GM12891 (cell line): ENCODE data around the gene PRSS8.
A peak's percentile ranks its signal among the peaks of the same experiment; 100 is the strongest.

Source experiments
- DNase-seq: peaks from one replicate; pipeline ENCODE4 v3.0.0; 2011; ENCODE audit warnings: low spot score; ENCODE audit not compliant: insufficient read length
- FAIRE-seq: peaks from 2 replicates; lab custom pipeline; 2011; peaks lifted over from hg19 to GRCh38; lab: Jason Lieb, UNC
- PAX5 ChIP-seq: IDR thresholded peaks from 2 replicates; pipeline ENCODE4 v1.6.1; 2011; ENCODE audit warnings: low read length, moderate library complexity, mild to moderate bottlenecking; ENCODE audit not compliant: insufficient read depth, severe bottlenecking
- POLR2A ChIP-seq: IDR thresholded peaks from 2 replicates; pipeline ENCODE4 v1.6.1; 2011; ENCODE audit warnings: low read depth, low read length, control low read depth
- POLR2AphosphoS5 ChIP-seq: IDR thresholded peaks from 2 replicates; pipeline ENCODE4 v1.6.1; 2011; ENCODE audit warnings: low read depth, low read length, control low read depth
- POU2F2 ChIP-seq: IDR thresholded peaks from 2 replicates; pipeline ENCODE4 v1.6.1; 2011; ENCODE audit warnings: low read depth, mild to moderate bottlenecking, control low read depth, low read length, moderate library complexity
- SPI1 ChIP-seq: IDR thresholded peaks from 2 replicates; pipeline ENCODE4 v1.6.1; 2011; ENCODE audit warnings: low read depth, low read length, control low read depth
- TAF1 ChIP-seq: IDR thresholded peaks from 2 replicates; pipeline ENCODE4 v1.6.1; 2011; ENCODE audit warnings: low read depth, low read length, control low read depth

PRSS8 gene

GRCh38 chr16:31129568-31130335 is 5.8 kb downstream of the PRSS8 start:
- FAIRE-seq (no peak), DNase-seq (no peak)
- TF ChIP-seq TAF1, result no peak

- FAIRE-seq, result no peak
- TF ChIP-seq POLR2A, result no peak
- TF ChIP-seq TAF1, result no peak
- no peak for TF ChIP-seq POU2F2
- no peak for TF ChIP-seq POLR2AphosphoS5
- TF ChIP-seq SPI1, result no peak
- no peak for TF ChIP-seq PAX5
- no peak for DNase-seq
Measured at GRCh38 chr16:31128711-31129567, 6.6 kb downstream of the PRSS8 start.

GRCh38 chr16:31127182-31127581 is 8.3 kb downstream of the PRSS8 start:
- TF ChIP-seq POLR2AphosphoS5 (no peak), TAF1 (no peak), PAX5 (no peak), POU2F2 (no peak), SPI1 (no peak), POLR2A (no peak)
- DNase-seq (no peak), FAIRE-seq (no peak)

GRCh38 chr16:31125844-31126243 is 9.7 kb downstream of the PRSS8 start:
- DNase-seq (no peak), FAIRE-seq (no peak)
- no peak for TF ChIP-seq TAF1
- no peak for TF ChIP-seq SPI1
- TF ChIP-seq POLR2AphosphoS5, result no peak
- TF ChIP-seq POU2F2, result no peak
- no peak for TF ChIP-seq POLR2A
- TF ChIP-seq PAX5, result no peak

- TF ChIP-seq TAF1 (no peak), POLR2AphosphoS5 (no peak), POLR2A (no peak), POU2F2 (no peak), PAX5 (no peak), SPI1 (no peak)
- no peak for FAIRE-seq
- DNase-seq, result no peak
Measured at GRCh38 chr16:31120129-31120528, 15.4 kb downstream of the PRSS8 start.

GRCh38 chr16:31118223-31119155 is 17.0 kb downstream of the PRSS8 start:
- TF ChIP-seq POLR2A (no peak), POLR2AphosphoS5 (no peak), PAX5 (no peak), TAF1 (no peak), SPI1 (no peak), POU2F2 (no peak)
- DNase-seq (no peak), FAIRE-seq (no peak)

- TF ChIP-seq PAX5 (no peak), POLR2AphosphoS5 (peak; percentile 82), POLR2A (peak; percentile 88), POU2F2 (peak; percentile 63; the same call in 1 of the 2 replicates), TAF1 (peak; percentile 83), SPI1 (peak; percentile 40; the same call in 1 of the 2 replicates)
- peak; percentile 98 for DNase-seq
- FAIRE-seq, result peak; percentile 97
Measured at GRCh38 chr16:31117384-31118222, 17.9 kb downstream of the PRSS8 start, which contains the start of gene KAT8. KAT8 (plus strand) TSS chr16:31117664; CDS start chr16:31117682, 18 bp downstream.

GRCh38 chr16:31114468-31114867 is 21.1 kb downstream of the PRSS8 start:
- TF ChIP-seq SPI1 (no peak), POLR2A (no peak)
- FAIRE-seq (no peak), DNase-seq (no peak)
